ENCODE data around the gene PCNX3. TPM values are rescaled to one million over a fixed set of nuclear protein-coding genes. Genes with fewer than 3 reads are reported as not detected.

PCNX3 gene
- total RNA-seq, 2 experiments from 2014 or later, result 29.8 to 32.1 TPM

- intact Hi-C loops (cut with micrococcal nuclease), result no loop called here
- peaks cover 28% of the 10 kb centered on the region for H3K4me1 Mint-ChIP-seq (ENCODE audit: low read depth)
- no peak overlapping the region for H3K4me3 Mint-ChIP-seq
- no peak for DNase-seq
- H3K27me3 Mint-ChIP-seq, result no peaks in the 10 kb centered on the region
- peaks cover 15% of the 10 kb centered on the region for H3K36me3 Mint-ChIP-seq
- H3K9me3 Mint-ChIP-seq, result no peaks in the 10 kb centered on the region
- ChIA-PET CTCF (interaction anchor here (1.4 to 10.1 kb wide), 4 partner anchors 14 to 52 kb away, joined by 7 to 126 read pairs (median 46); partner anchors contain the start of genes EHBP1L1, FAM89B and ZNRD2), POLR2A (interaction anchor here (0.7 to 1.0 kb wide), 2 partner anchors 15 to 20 kb away, joined by 3 to 4 read pairs; partner anchors contain the start of gene FAM89B)
- H3K27ac Mint-ChIP-seq, result peak overlapping the region; percentile 13
These were observed 23.4 kb upstream of the PCNX3 start for GRCh38 chr11:65591939-65592857.

- peaks cover 12% of the 10 kb centered on the region for H3K36me3 Mint-ChIP-seq
- DNase-seq, result no peak
- H3K9me3 Mint-ChIP-seq, result no peaks in the 10 kb centered on the region
- intact Hi-C loops (cut with micrococcal nuclease), result no loop called here
- H3K27ac Mint-ChIP-seq, result peak overlapping the region; percentile 13
- POLR2A ChIA-PET, result interaction anchor here (0.7 to 3.9 kb wide), 5 partner anchors 17 to 23 kb away, joined by 3 to 23 read pairs (median 3); partner anchors contain the start of genes EHBP1L1, FAM89B and ZNRD2
- H3K4me3 Mint-ChIP-seq, result no peak overlapping the region
- CTCF ChIA-PET, result interaction anchor here (1.0 to 10.1 kb wide), 15 partner anchors 10 to 176 kb away, joined by 3 to 126 read pairs (median 7); partner anchors contain the start of genes EHBP1L1, FAM89B, MAP3K11 and PCNX3
- peaks cover 20% of the 10 kb centered on the region for H3K4me1 Mint-ChIP-seq (ENCODE audit: low read depth)
- no peaks in the 10 kb centered on the region for H3K27me3 Mint-ChIP-seq
These were observed 22.6 kb upstream of the PCNX3 start for GRCh38 chr11:65592858-65593517.

- Mint-ChIP-seq H3K9me3 (no peaks in the 10 kb centered on the region), H3K4me3 (no peak overlapping the region), H3K4me1 (ENCODE audit: low read depth) (peaks cover 12% of the 10 kb centered on the region), H3K27ac (peak overlapping the region; percentile 42), H3K36me3 (peaks cover 10% of the 10 kb centered on the region), H3K27me3 (no peaks in the 10 kb centered on the region)
- ChIA-PET CTCF (interaction anchor here (0.9 to 10.1 kb wide), 17 partner anchors 9 to 227 kb away, joined by 3 to 126 read pairs (median 7); partner anchors contain the start of genes EHBP1L1, FAM89B, MAP3K11 and PCNX3), POLR2A (interaction anchor here (0.7 to 3.9 kb wide), 5 partner anchors 11 to 23 kb away, joined by 3 to 23 read pairs (median 3); partner anchors contain the start of genes EHBP1L1 and ZNRD2)
- DNase-seq, result peak; percentile 50
- intact Hi-C loops (cut with micrococcal nuclease), result no loop called here
These were observed 21.8 kb upstream of the PCNX3 start for GRCh38 chr11:65593518-65594414.

GRCh38 chr11:65595131-65595530, 20.4 kb upstream of the PCNX3 start:
- ChIA-PET CTCF (interaction anchor here (1.2 to 5.1 kb wide), 4 partner anchors 12 to 55 kb away, joined by 5 to 50 read pairs (median 28); partner anchors contain the start of genes FAM89B and ZNRD2), POLR2A (interaction anchor here (0.7 to 3.9 kb wide), 6 partner anchors 10 to 22 kb away, joined by 3 to 23 read pairs (median 4); partner anchors contain the start of gene EHBP1L1)
- Mint-ChIP-seq H3K4me3 (no peak overlapping the region), H3K36me3 (peaks cover 15% of the 10 kb centered on the region), H3K9me3 (no peaks in the 10 kb centered on the region), H3K27ac (peak overlapping the region; percentile 19), H3K4me1 (ENCODE audit: low read depth) (peaks cover 11% of the 10 kb centered on the region), H3K27me3 (no peaks in the 10 kb centered on the region)
- no peak for DNase-seq
- intact Hi-C loops (cut with micrococcal nuclease), result no loop called here

GRCh38 chr11:65595543-65596281, 19.9 kb upstream of the PCNX3 start, which contains the start of gene KCNK7:
Gene KCNK7 (minus strand): TSS chr11:65595800. CDS start chr11:65595772, 28 bp downstream.
- H3K9me3 Mint-ChIP-seq, result no peaks in the 10 kb centered on the region
- intact Hi-C loops (cut with micrococcal nuclease), result no loop called here
- peaks cover 11% of the 10 kb centered on the region for H3K4me1 Mint-ChIP-seq (ENCODE audit: low read depth)
- CTCF ChIA-PET, result interaction anchor here (1.2 to 5.1 kb wide), 4 partner anchors 12 to 56 kb away, joined by 3 to 43 read pairs (median 10); partner anchors contain the start of genes FAM89B and ZNRD2
- POLR2A ChIA-PET, result interaction anchor here (0.7 to 3.9 kb wide), 6 partner anchors 9 to 23 kb away, joined by 3 to 23 read pairs (median 4); partner anchors contain the start of gene EHBP1L1
- H3K36me3 Mint-ChIP-seq, result peaks cover 12% of the 10 kb centered on the region
- no peak for DNase-seq
- H3K4me3 Mint-ChIP-seq, result no peak within 1 kb of the TSS
- H3K27ac Mint-ChIP-seq, result peak within 1 kb of the TSS; percentile 24
- H3K27me3 Mint-ChIP-seq, result no peaks in the 10 kb centered on the region

GRCh38 chr11:65596520-65596919, 19.1 kb upstream of the PCNX3 start:
- ChIA-PET CTCF (interaction anchor here (1.2 to 5.1 kb wide), 4 partner anchors 8 to 57 kb away, joined by 3 to 43 read pairs (median 6); partner anchors contain the start of genes FAM89B and ZNRD2), POLR2A (interaction anchor here (2.4 to 3.9 kb wide), 2 partner anchors 9 to 20 kb away, joined by 8 to 23 read pairs; partner anchors contain the start of gene EHBP1L1)
- Mint-ChIP-seq H3K4me3 (no peak overlapping the region), H3K27ac (no peak overlapping the region), H3K4me1 (ENCODE audit: low read depth) (peaks cover 11% of the 10 kb centered on the region), H3K27me3 (no peaks in the 10 kb centered on the region), H3K36me3 (peaks cover 13% of the 10 kb centered on the region), H3K9me3 (no peaks in the 10 kb centered on the region)
- no peak for DNase-seq
- intact Hi-C loops (cut with micrococcal nuclease), result no loop called here

GRCh38 chr11:65598258-65598699, 17.3 kb upstream of the PCNX3 start:
- ChIA-PET POLR2A (interaction anchor here (0.9 to 1.5 kb wide), 2 partner anchors 11 to 15 kb away, joined by 3 to 4 read pairs; no protein-coding TSS in a partner anchor), CTCF (interaction anchor here (2.4 kb wide), 1 partner anchor 10 kb away, joined by 7 read pairs; no protein-coding TSS in a partner anchor)
- Mint-ChIP-seq H3K4me3 (no peak overlapping the region), H3K27ac (no peak overlapping the region), H3K9me3 (no peaks in the 10 kb centered on the region), H3K36me3 (peaks cover 11% of the 10 kb centered on the region), H3K4me1 (ENCODE audit: low read depth) (peaks cover 11% of the 10 kb centered on the region), H3K27me3 (no peaks in the 10 kb centered on the region)
- DNase-seq, result no peak
- intact Hi-C loops (cut with micrococcal nuclease), result no loop called here

- no peaks in the 10 kb centered on the region for H3K27me3 Mint-ChIP-seq
- H3K4me1 Mint-ChIP-seq (ENCODE audit: low read depth), result peaks cover 8% of the 10 kb centered on the region
- H3K4me3 Mint-ChIP-seq, result no peak overlapping the region
- no peaks in the 10 kb centered on the region for H3K9me3 Mint-ChIP-seq
- CTCF ChIA-PET, result interaction anchor here (2.4 kb wide), 1 partner anchor 11 kb away, joined by 7 read pairs; no protein-coding TSS in a partner anchor
- no peak overlapping the region for H3K27ac Mint-ChIP-seq
- H3K36me3 Mint-ChIP-seq, result peaks cover 14% of the 10 kb centered on the region
- POLR2A ChIA-PET, result interaction anchor here (0.9 kb wide), 1 partner anchor 14 kb away, joined by 3 read pairs; no protein-coding TSS in a partner anchor
- no peak for DNase-seq
- intact Hi-C loops (cut with micrococcal nuclease), result no loop called here
These were observed 16.2 kb upstream of the PCNX3 start for GRCh38 chr11:65599216-65599954.

- no peak for DNase-seq
- H3K4me1 Mint-ChIP-seq (ENCODE audit: low read depth), result peaks cover 7% of the 10 kb centered on the region
- no peak overlapping the region for H3K4me3 Mint-ChIP-seq
- intact Hi-C loops (cut with micrococcal nuclease), result no loop called here
- H3K27ac Mint-ChIP-seq, result no peak overlapping the region
- POLR2A ChIA-PET, result no interaction called here
- no peaks in the 10 kb centered on the region for H3K27me3 Mint-ChIP-seq
- no peaks in the 10 kb centered on the region for H3K9me3 Mint-ChIP-seq
- H3K36me3 Mint-ChIP-seq, result peaks cover 15% of the 10 kb centered on the region
- CTCF ChIA-PET, result no interaction called here
These were observed 15.7 kb upstream of the PCNX3 start for GRCh38 chr11:65599955-65600246.

All from activated CD4-positive, alpha-beta memory T cell treated with anti-CD3 and anti-CD28 coated beads for 36 hours (primary cell).